Activated T-cell treated with anti-CD3 and anti-CD28 coated beads for 1 hour (primary cell): Measurements from ENCODE around the gene GPS2.
"Not testable (repeated sequence)": the region's sequence is repeated elsewhere in the genome, so short reads cannot be mapped to it uniquely, and the experiment has no call there.

ENCODE experiments used
- DNase-seq: peaks from one replicate; pipeline ENCODE4 v3.0.0-alpha.2; 2020; ENCODE audit warnings: low read depth

Gene GPS2

DNA sequence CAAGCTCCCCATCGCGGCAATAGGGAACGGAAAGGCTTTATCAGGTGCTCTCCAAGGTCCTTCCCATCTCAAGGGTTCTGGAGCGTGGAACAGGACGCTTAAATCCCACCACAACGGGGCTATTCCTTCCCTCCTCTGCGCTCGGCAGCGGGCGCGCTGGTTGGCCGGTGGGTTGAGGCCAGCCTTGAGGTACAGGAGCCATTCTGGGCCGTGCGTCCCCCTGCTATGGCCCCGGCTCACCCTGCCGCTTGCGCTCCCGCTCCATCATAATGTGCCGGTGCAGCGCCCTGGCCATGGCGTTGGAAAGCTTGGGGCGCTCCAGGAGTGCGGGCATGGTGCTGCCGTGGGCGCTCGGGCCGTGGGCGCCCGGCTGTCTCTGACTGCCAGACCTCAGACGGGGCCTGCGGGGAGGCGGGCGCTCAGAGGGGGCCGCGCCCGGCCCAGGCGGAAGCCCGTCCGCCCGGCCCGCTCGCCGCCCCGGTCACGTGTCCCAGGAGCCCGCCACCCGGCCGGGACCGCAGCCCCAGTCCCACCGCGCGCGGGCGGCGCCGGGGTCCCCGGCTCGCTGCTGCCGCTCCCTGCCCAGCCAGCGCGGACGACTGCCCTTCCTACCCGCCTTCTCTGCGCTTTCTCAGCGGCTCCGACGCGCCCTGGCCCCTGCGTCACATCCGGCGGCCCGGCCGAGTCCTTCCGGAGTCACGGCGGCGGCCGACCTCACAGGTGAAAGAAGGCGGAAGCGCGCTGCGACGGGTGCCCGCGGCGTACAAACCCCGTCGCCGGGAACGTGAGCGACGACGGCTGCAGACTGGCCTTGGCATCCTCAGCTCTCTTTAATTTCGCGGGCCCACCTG lies at the start of gene GPS2:
Gene GPS2, minus strand, starts transcription at position 642 of the 851 bp plus-strand sequence. Its CDS starts 308 bp downstream, at position 334.
- DNase-seq, result peak; percentile 91

DNA sequence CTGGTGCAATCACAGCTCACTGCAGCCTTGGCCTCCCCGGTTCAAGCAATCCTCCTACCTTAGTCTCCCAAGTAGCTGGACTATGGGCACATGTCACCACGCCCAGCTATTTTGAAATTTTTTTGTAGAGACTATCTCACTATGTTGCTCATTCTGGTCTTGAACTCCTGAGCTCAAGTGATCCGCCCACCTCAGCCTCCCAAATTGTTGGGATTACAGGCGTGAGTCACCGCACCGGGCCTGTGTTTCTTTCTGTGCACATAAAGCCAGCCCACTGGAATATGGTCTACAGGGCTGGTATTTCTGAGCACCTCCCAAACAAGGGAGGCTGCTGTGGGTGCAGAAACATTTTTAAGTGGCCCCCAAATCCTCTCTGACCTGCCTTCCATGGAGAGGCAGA lies 48.2 kb upstream of the GPS2 start:
- no peak for DNase-seq

DNA sequence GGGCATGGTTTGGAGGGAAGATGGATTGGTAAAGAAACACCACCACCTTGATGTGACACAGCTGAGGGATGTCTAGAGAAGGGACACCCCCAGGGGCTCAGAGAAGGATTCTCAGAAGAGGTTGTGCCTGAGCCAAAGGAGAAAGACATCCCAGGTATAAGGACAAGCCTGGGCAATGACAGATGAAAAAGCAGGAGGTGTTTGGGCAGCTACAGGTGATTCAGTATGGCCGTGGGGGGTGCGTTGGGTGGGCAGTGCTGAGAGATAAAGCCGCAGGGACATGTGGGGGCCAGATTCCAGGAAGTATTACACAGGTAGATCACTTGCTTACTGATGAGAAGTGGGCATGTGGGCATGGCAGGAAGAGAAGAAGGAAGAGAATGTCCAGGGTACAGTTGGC lies 46.7 kb upstream of the GPS2 start:
- no peak for DNase-seq

DNA sequence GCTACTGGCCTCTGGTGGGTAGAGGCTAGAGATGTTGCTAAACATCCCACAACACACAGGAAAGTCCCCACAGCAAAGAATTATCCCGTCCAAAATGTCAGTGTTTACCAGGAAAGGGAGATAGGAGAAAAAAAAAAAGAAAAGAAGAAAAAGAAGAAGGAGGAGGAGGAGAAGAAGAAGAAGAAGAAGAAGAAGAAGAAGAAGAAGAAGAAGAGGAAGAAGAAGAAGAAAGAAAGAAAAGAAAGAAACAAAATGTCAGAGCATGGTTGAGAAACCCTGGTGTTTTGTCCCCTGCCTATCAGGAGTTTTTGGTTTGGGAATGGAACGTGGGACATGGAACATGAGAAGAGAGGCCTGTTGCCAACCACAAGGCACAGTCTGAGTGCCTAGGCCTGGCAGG lies 42.2 kb upstream of the GPS2 start:
- DNase-seq, result no peak

DNA sequence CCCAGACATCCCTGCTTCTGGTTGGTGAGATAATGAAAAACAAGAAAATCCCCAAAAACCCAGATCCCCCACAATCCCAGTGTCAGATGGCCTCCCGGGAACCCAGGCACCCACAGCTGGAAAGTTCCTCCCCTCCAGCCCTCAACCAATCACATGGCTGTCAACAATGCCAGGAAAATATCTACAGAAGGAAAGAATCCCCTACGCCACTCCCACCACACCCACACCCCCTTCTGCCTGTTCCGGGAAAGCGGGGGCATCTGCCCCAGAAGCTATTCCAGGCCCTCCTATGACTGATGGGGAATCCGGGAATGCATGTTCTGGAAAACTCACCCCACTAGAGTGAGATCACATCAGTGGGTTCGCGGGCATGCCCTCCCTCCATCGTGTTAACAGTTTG lies 41.6 kb upstream of the GPS2 start:
- DNase-seq, result no peak

DNA sequence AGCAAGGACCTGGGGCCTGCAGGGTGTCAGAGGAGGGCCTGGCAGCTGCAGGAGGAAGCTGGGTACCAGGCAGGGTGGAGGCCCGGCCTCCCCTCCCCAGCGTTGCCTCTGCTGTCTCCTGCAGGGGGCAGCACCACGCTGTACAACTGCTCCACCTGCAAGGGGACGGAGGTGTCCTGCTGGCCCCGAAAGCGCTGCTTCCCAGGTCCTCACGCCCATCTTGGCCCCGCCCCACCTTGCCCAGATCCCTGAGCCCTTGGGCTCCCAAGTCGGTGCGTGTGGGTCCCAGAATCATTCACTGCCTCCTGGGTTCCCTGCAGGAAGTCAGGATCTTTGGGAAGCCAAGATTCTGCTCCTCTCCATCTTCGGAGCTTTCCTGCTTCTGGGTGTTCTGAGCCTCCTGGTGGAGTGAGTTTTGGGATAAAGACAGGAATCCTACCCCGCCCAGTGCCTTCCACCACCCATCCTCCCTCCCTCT lies 41.0 kb upstream of the GPS2 start:
- DNase-seq, result peak; percentile 83

- DNase-seq, result no peak
Observed at GRCh38 chr17:7355573-7355972, 40.4 kb upstream of the GPS2 start.

DNA sequence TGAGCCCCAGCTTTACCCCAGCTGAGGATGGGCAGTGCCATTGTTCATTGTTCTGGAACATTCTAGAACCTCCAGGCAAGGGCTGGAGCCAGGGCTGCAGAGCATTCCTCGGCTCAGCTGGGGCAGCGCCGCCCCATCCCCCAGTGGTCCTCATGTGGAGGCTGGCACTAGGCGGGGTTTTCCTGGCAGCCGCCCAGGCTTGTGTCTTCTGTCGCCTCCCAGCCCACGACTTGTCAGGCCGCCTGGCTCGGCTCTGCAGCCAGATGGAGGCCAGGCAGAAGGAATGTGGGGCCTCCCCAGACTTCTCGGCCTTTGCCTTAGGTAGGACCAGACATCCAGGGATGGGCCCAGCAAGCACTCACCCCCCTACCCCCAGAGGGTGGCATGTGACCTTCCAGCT lies 39.9 kb upstream of the GPS2 start, which contains the start of gene TMEM95:
Gene TMEM95, plus strand, starts transcription at position 104 of the 400 bp plus-strand sequence. Its CDS starts 49 bp downstream, at position 153.
- DNase-seq, result no peak

GRCh38 chr17:7354262-7354843 lies 39.2 kb upstream of the GPS2 start:
- DNase-seq, result no peak

DNA sequence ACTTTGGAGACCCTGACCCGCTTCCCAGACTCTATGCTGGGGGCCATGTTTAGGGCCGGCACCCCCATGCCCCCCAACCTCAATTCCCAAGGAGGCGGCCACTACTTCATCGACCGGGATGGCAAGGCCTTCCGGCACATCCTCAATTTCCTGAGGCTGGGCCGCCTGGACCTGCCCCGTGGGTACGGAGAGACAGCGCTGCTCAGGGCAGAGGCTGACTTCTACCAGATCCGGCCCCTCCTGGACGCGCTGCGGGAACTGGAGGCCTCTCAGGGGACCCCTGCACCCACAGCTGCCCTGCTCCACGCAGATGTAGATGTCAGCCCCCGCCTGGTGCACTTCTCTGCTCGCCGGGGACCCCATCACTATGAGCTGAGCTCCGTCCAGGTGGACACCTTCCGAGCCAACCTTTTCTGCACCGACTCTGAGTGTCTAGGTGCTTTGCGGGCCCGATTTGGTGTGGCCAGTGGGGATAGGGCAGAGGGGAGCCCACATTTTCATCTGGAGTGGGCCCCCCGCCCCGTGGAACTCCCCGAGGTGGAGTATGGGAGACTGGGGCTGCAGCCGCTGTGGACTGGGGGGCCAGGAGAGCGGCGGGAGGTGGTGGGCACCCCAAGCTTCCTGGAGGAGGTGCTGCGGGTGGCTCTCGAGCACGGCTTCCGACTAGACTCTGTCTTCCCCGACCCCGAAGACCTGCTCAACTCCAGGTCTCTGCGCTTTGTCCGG lies 37.9 kb upstream of the GPS2 start:
- DNase-seq, result no peak

DNA sequence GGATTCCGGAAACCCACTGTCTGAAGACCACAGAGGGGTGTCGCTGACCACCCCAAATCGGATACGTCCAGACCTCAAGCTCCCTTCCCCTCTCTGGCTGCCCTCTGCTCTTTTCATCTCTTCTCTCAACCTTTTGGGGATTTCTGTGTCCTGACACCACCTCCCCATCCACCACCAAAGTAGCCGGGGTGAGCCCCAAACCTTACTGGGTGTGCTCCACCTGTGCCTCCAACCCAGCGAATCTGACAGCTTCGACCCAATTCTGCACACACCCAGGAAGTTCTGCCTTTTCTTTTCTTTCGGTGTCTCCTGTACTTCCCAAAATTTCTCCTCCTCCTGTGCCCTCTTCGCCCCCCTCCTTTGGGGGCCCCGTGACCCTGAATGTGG lies 37.3 kb upstream of the GPS2 start:
- no peak for DNase-seq

DNA sequence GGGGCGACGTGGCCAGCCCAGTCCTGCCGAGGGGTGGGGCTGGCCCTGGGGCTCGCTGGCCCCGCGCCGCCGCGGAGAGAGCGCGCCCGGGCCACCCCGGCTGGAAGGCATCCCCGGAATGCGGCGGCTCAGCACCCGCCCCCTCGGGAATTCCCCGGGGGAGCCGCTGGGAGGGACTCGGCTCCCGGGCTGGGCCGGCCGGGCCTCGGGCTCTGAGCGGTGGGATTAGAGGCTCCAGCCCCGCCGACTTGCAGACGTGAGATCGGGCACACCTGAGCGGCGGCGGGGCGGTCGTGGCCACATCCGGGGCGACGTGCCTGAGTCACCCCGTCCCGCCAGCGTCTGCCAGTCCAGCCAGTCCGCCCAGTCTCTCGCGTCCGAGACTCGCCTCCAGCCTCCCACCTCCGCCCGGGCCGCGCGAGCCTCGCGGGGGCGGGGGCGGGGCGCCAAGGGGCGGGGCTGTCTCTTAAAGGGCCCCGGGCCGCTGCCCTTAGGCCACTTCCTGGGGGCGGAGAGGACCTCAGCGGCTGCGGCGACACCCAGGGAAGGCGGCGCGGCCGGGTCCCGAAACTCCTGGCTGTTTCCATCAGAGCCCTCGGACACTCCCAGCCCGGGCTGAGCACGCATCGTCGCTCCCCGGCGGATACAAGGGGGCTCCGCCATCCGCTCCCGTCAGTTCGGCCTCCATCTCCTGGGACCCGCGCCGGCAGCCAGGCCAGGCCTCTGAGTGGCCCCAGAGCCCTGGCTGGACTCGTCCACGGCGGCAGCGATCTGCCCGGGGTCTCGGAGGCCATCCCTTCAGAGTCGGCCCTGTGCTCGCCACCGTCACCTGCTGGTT lies 36.7 kb upstream of the GPS2 start, which contains the start of gene KCTD11:
Gene KCTD11, plus strand, starts transcription at position 498 of the 838 bp plus-strand sequence.
- peak; percentile 61 for DNase-seq

GRCh38 chr17:7348478-7349242 lies 33.5 kb upstream of the GPS2 start:
- no peak for DNase-seq

GRCh38 chr17:7347630-7348477 lies 32.7 kb upstream of the GPS2 start:
- no peak for DNase-seq

DNA sequence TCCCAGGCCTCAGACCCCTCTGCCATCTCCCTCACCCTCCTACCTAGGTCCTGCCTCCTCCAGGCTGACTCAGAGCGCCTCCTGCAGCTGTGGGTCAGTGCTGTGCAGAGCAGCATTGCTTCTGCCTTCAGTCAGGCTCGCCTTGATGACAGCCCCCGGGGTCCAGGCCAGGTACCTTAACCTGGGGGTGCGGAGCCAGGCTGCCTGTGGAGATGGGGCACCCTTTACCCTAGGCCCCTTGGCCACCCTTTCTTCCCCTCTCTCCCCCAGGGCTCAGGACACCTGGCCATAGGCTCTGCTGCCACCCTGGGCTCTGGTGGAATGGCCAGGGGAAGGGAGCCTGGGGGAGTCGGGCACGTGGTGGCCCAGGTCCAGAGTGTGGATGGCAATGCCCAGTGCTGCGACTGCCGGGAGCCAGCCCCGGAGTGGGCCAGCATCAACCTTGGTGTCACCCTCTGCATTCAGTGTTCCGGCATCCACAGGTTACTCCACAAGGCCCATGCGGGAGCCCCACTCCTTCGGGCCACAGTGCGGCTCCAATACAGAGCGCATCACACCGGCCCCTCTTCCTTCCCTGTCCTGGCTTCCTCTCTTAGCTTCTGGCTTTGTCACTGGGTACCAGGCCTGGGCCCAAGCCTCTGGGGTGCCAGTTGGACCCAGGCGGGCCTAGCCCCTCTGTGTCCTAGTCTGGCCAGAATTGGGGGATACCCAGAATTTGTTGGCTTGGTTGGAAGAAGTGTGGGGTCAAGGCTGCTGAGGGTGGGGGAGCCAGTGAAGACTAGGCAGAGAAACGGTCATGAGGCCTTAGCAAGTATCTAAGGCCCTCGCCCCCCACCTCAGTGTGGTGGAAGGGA lies 31.8 kb upstream of the GPS2 start:
- no peak for DNase-seq

DNA sequence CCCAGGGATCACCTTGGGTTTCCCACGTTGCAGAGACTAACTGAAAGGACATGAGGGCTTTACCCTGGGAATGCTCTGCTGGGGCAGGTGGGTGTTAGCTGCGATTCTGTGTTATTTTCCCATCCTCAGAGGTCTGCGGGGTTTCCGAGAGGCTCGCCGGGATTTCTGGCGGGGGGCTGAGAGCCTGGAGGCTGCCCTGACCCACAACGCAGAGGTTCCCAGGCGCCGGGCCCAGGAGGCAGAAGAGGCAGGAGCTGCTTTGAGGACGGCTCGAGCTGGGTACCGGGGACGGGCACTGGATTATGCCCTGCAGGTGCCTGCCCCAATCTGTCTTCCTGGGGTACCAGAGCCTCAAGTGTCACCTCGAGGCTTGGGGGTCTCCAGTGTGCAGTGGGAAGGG lies 28.1 kb upstream of the GPS2 start:
- no peak for DNase-seq

- DNase-seq, result no peak
Observed at GRCh38 chr17:7341842-7342241, 26.7 kb upstream of the GPS2 start.

DNA sequence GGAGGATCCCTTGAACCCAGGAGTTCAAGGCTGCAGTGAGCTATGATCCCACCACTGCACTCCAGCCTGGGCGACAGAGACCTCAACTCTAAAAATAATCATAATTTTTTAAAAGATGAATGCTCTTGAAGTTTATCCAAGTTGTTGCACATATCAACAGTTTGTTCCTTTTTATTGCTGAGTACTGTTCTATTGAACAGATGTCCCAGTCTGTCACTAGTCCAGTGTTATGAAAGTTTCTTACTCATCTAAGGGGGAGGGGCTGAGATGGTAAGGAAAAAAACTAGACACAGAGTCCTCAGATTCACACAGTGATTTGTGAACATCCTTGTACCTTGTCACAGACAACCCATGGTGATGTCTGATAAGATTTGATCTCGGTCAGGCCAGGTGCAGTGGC lies 25.0 kb upstream of the GPS2 start:
- DNase-seq, result no peak

- not testable (repeated sequence) for DNase-seq
Observed at GRCh38 chr17:7337600-7337999, 22.4 kb upstream of the GPS2 start.
